Skin of body (tissue), 2 donors: ENCODE measurements around the gene FRAS1. TPM values are rescaled to one million over a fixed set of nuclear protein-coding genes. Genes with fewer than 3 reads are reported as not detected.

Experiments used
- DNase-seq: peaks from one replicate; lab custom pipeline; 2025; lab: John Stamatoyannopoulos, UW
- total RNA-seq: library from RNA; depleted of rRNA; stranded (reverse); fragments of >200 nt; gene quantifications from one replicate; pipeline ENCODE4 v1.2.3, GENCODE V29; 2014

Gene FRAS1
- total RNA-seq, 1 donor from 2014 or later, result 15.2 TPM

DNA sequence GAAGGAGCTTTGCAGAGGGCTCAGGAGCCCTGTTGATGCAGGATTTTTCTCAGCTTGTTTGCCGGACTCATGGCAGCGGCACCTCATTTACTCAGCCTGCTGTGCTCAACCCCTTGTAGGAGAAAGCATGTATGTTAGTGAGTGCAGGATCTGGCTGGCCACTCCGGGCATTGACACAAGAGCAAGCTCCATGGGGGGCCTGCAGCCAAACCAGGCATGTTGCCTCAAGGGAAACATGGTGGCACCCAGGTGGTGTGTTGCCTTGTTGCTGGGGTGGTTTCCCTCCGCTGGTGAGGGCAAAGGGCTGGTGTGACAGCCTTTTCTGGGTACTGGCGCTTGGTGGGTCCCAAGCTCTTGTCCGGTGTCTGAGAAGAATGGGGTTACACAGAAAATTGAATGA, 305.2 kb downstream of the FRAS1 start:
- no peak for DNase-seq

GRCh38 chr4:78363031-78363570, 306.0 kb downstream of the FRAS1 start:
- DNase-seq, result no peak

DNA sequence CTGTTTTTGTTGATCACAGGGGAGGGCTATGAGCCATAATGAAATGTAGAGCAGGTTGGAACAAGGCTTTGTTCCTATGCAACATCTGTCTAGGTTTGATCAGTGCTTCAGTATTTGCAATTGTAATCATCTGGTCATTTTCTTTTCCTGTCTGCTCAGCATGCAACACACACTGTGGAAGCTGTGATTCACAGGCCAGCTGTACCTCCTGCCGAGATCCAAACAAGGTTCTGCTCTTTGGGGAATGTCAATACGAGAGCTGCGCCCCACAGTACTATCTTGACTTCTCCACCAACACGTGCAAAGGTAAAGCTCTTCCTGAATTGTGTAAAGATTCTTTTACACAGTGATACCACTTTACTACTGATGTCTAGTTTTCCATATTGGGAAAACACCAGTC, 312.6 kb downstream of the FRAS1 start:
- DNase-seq, result no peak

DNA sequence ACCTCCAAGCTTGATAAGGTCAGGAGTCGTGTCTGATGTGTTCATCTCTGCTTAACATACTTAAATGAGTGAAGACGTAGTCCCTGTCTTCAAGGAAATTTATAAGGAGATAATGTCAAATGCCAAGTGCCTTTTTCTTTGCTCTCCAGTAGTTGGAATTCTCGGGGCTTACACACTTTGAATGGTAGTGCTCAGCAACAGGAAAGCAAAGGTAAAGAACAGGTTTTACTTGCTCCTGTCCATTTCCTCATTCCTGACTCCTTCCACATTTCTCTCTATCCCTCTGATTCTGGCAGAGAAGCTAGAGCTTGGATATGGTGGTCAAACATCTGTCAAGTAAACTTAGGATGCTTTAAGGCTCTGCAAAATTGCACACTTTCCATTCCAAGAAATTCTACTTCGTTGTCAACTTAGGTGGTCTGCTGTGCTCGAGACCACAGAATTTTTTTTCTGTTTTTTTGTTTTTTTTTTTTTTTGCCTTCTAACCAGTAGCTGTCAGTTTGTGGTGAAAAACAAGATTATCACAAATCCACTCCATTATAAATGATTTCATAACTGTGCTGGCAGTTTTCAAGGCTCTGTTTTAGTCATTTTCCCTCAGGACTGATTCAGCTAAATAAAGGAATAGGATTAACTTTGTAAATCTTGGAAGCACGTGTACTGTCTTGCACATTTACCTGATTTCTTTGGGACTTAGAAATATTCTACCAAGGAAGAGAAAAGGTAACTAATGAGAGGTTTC, 313.7 kb downstream of the FRAS1 start:
- DNase-seq, result peak; percentile 3

DNA sequence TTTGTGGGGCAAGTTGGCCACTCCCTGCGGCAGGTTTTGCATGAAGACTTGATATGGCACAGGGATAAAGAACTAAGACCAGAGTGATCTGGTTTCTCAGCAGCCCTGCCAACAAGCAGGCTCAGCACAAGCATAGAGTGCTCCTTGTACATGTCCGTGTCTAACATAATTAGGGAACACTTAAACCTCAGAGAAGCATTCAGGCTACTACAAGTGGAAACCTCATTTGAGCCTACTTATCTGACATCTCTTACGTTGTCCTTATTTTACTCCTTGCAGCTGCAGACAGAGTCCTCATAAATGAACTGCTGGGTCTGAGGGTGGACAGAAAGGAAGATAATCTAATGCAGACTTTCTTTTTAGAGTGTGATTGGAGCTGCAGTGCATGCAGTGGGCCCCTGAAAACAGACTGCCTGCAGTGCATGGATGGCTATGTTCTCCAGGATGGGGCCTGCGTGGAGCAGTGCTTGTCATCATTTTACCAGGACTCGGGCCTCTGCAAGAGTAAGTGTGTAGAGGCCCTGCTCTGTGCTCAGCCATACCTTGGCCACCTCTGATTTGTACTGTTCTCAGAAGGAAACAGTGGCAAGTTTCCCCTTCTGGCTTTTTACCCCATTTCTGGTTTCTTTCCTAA, 315.3 kb downstream of the FRAS1 start:
- DNase-seq, result no peak

GRCh38 chr4:78377555-78377954, 320.4 kb downstream of the FRAS1 start:
- no peak for DNase-seq

GRCh38 chr4:78379040-78379439, 321.9 kb downstream of the FRAS1 start:
- DNase-seq, result no peak

DNA sequence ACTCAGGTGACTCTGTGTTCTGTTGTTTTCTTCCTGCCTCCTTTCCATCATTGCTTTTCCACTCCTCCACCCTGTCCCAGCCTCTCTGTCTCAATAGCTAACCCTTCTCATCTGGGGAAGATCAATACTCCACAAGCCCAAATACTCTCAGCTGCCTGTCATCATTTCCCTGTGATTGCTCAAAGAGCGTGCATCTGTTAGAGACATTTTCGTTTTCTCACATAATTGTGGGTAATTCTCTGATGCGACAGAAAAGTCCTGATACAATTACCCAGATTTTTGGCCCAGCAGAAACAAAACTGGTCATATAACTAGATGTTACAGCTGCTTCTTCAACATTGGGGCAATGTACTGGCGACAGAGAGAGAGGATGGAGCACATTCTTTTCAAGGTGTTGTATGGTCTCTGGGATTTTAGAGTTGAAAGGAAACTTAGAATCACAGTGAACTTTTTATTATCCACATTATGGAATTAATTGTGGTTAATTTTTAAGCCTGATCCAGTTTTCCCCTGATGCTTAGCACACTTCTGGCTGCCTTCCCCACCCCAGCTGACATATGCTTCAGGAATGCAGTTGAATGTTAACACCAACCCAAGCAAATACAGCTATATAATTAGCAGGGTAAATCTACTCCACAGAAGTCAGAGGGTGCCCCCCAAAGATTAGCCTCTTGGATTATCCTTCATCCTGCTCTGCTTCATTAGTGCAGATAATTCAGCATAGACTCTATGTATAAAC, 323.0 kb downstream of the FRAS1 start:
- DNase-seq, result peak; percentile 81

DNA sequence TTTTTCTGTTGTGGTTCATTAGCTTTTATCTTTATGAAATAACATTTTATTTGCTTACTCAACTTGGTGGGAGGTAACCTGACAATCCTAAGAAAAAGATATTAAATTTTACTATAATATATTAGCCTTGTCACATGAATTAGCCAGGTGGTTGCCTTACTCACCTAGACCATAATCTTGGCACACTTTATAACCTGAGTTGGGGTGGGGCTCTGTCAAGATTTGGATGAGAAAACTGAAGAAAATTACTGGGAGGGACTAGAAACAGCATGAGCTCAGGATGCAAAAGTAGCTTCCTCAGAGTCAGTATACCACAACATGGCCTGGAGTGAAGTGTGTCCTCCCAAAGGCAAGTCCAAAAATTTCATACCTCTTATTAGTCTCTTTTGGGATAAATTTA, 329.6 kb downstream of the FRAS1 start:
- DNase-seq, result no peak

DNA sequence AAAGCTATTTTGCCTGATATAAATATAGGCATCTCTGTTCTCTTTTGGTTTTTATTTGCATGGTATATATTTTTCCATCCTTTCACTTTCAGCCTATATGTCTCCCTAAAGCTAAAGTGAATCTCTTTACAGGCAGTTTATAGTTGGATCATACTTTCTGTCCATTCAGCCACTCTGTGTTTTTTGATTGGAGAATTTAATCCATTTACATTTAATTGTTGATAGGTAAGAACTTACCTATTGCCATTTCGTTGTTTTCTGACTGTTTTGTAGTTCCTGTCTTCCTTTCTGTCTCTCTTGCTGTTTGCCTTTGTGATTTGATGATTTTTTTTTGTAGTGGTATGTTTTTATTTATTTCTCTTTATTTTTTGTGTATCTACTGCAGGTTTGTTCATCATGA, 338.5 kb downstream of the FRAS1 start:
- DNase-seq, result no peak

DNA sequence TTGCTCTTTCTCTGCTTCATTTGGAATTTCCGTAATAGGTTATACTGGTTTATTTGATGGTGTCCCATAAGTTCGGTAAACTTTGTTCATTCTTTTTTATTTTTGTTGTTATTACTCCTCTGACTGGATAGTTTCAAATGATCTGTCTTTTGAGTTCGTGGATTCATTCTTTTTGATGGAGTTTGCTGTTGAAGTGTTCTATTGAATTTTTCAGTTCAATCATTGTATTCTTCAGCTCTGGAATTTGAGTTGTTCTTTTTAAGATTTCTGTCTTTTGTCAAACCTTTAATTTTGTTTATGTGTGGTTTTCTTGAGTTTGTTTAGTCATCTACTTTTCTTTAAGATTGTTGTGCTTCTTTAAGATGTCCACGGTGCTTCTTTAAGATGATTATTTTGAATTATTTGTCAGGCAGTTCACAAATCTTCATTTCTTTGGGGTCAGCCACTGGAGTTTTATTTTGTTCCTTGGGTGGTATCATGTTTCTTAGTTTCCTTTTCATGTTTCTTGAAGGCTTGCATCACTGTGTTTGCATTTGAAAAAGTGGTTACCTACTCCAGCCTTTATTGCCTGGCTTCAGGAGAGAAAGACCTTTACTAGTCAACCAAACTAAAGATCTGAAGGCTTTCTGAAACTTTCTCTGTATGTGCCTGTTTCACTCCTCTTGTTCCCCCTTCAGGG, 339.6 kb downstream of the FRAS1 start:
- DNase-seq, result no peak

- DNase-seq, result no peak
Measured at GRCh38 chr4:78397292-78397630, 340.1 kb downstream of the FRAS1 start.

- no peak for DNase-seq
Measured at GRCh38 chr4:78409612-78410202, 352.6 kb downstream of the FRAS1 start.

- DNase-seq, result no peak
Measured at GRCh38 chr4:78410225-78410624, 353.1 kb downstream of the FRAS1 start.

- DNase-seq, result no peak
Measured at GRCh38 chr4:78410676-78411075, 353.6 kb downstream of the FRAS1 start.

DNA sequence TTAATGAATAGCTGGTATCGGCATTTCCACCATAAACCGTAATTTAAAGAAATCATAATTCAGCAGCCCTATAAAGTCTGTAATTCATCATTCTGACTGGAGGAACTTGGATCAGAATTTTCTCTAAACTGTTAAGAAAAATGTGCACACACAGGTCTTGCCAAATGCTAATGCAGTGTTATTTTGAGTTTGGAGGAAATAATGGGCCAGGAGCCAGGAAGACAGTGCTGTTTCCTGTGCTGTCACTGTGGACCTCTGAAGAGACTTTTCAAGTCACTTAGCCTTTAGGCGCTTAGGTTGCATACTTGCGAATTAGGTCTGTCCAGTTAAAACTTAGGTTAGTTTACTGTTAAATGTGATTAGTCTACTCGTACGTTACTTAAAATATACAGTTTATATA, 357.0 kb downstream of the FRAS1 start:
- peak; percentile 57 for DNase-seq

DNA sequence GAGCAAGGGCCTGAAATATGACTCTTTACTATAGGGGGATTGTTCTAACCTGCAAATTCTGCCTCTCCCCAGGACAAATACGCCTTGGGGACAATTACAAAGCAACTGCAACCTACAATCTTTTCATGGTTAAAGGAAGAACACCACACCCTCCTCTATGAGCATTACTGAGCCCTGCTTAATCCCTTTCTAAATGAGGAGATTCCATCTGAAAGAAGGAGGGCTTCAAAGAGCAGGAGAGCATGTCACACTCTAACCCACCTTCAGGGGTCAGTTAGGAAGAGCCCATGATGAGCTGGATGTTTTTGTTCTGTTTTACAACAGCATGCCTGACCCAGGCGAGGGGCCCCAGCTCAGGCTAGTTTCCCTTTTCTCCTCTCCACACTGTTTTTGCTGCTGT, 360.5 kb downstream of the FRAS1 start:
- DNase-seq, result no peak

- DNase-seq, result no peak
Measured at GRCh38 chr4:78418406-78418805, 361.3 kb downstream of the FRAS1 start.

- no peak for DNase-seq
Measured at GRCh38 chr4:78423790-78424189, 366.7 kb downstream of the FRAS1 start.

GRCh38 chr4:78424461-78424860, 367.3 kb downstream of the FRAS1 start:
- DNase-seq, result no peak

GRCh38 chr4:78426972-78427371, 369.8 kb downstream of the FRAS1 start:
- DNase-seq, result no peak
